Tibial nerve (tissue), 4 donors: ENCODE data around the gene LRFN2. TPM values are rescaled to one million over a fixed set of nuclear protein-coding genes. Genes with fewer than 3 reads are reported as not detected.
A peak's percentile ranks its signal among the peaks of the same experiment; 100 is the strongest.

Experiments
- DNase-seq, 2 donors: peaks; one replicate each; pipeline ENCODE4 v3.0.0-alpha.2; 2019; ENCODE audit warnings: low spot score in 2 of 2
- H3K27ac ChIP-seq, 4 donors: fragments of 200-600 bp; sonication (generic) in 3 of 4; one replicate each; pipeline ENCODE4 v1.5.1; 2017 to 2019; ENCODE audit warnings: mild to moderate bottlenecking in 1 of 4
- H3K27me3 ChIP-seq, 2 donors: fragments of 200-600 bp; sonication (generic) in 1 of 2; one replicate each; pipeline versions ENCODE4 v1.5.1 to v1.6.0; 2017 to 2019
- H3K36me3 ChIP-seq, 3 donors: fragments of 200-600 bp; sonication (generic); one replicate each; pipeline ENCODE4 v1.5.1; 2018 to 2019
- H3K4me1 ChIP-seq, 4 donors: fragments of 200-600 bp; sonication (generic) in 3 of 4; one replicate each; pipeline ENCODE4 v1.5.1; 2017 to 2019
- H3K4me3 ChIP-seq, 4 donors: fragments of 200-600 bp; sonication (generic) in 3 of 4; one replicate each; pipeline ENCODE4 v1.5.1; 2017 to 2019; ENCODE audit warnings: mild to moderate bottlenecking in 1 of 4, moderate library complexity in 1 of 4
- H3K9me3 ChIP-seq, 4 donors: fragments of 200-600 bp; sonication (generic) in 3 of 4; one replicate each; pipeline ENCODE4 v1.5.1; 2017 to 2019
- EP300 ChIP-seq, 2 donors: sonication (generic); formaldehyde crosslinking; IDR thresholded peaks; one replicate each; pipeline ENCODE4 v1.6.1; 2017; ENCODE audit warnings: antibody characterized with exemption in 2 of 2, mild to moderate bottlenecking in 1 of 2
- POLR2A ChIP-seq, 2 donors: fragments of 450-650 bp; IDR thresholded peaks; one replicate each; pipeline ENCODE4 v1.6.1; 2017; ENCODE audit warnings: antibody characterized with exemption in 2 of 2, mild to moderate bottlenecking in 2 of 2, moderate library complexity in 2 of 2
- WGBS, 2 donors: methylation state at CpG; one replicate each; pipeline ENCODE4 v1.1.5; 2018; 5-methylcytosine and 5-hydroxymethylcytosine counted together
- total RNA-seq, 4 donors: library from RNA; depleted of rRNA; stranded (reverse); fragments of >200 nt; gene quantifications; one replicate each; pipeline ENCODE4 v1.1.0, GENCODE V29; 2016
- TF ChIP-seq, protein P1 (sequence below), 5 experiments: fragments of 200-600 bp in 3 of 5; fragments of 450-650 bp in 2 of 5; sonication (generic) in 3 of 5; IDR thresholded peaks; one replicate each; pipeline ENCODE4 v1.5.1; 2016 to 2019; ENCODE audit warnings: antibody characterized with exemption in 5 of 5, mild to moderate bottlenecking in 3 of 5, moderate library complexity in 2 of 5

Gene LRFN2
- not detected for total RNA-seq

DNA sequence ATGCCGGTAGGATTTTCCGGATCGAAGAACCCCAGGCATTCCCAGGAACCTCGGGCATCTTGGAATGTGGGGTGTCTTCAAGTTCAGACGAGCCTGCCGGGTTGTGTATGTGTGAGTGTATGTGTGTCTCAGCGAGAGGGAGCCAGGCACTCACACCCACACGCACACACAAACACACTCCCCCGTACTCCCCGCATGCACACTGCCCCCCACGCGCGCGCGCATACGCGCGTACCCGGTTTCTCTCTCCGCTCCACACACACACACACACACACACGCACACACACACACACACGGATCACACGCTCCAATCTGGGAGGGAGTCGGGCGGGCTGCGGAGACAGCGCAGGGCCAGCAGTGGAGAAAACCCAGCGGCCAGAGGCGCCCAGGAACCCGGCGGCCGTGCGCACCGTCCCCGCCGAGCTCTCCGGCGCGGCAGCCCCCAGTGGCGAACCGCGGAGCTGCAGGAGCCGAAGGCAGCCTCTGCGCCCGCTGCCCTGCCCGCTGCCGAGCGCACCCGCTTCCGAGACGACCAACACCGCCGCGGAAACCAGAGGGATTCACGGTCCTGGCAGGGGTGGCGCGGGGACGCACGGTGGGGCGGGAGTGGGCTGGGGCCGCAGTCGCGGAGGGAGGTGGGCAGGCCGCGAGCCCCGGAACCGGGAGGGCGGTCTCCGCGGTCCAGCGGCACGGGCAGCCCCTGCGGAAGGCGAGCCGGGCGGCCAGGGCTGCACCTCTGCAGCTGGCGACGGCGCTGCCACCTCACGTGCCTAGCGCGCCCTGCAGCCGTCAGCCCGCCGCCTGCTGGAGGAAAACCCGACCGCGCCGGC lies at the start of gene LRFN2:
Gene LRFN2 (minus strand): TSS at position 125 of the 830 bp plus-strand sequence.
- Histone ChIP-seq H3K27ac (no peak within 1 kb of the TSS), H3K27me3 (peaks cover 0 to 59% of the 10 kb centered on the region in 2 donors), H3K4me1 (peaks cover 0 to 25% (median 17%) of the 10 kb centered on the region in 4 donors), H3K36me3 (no peaks in the 10 kb centered on the region), H3K9me3 (peaks cover 0 to 4% (median 0%) of the 10 kb centered on the region in 4 donors), H3K4me3 (peak within 1 kb of the TSS; percentile 23 to 58 (median 49))
- peak; percentile 29 to 30 for DNase-seq
- WGBS, 2 donors = 0 to 1% methylated on average over 42 to 63 of the region's 89 CpGs
- TF ChIP-seq, protein P1, sequence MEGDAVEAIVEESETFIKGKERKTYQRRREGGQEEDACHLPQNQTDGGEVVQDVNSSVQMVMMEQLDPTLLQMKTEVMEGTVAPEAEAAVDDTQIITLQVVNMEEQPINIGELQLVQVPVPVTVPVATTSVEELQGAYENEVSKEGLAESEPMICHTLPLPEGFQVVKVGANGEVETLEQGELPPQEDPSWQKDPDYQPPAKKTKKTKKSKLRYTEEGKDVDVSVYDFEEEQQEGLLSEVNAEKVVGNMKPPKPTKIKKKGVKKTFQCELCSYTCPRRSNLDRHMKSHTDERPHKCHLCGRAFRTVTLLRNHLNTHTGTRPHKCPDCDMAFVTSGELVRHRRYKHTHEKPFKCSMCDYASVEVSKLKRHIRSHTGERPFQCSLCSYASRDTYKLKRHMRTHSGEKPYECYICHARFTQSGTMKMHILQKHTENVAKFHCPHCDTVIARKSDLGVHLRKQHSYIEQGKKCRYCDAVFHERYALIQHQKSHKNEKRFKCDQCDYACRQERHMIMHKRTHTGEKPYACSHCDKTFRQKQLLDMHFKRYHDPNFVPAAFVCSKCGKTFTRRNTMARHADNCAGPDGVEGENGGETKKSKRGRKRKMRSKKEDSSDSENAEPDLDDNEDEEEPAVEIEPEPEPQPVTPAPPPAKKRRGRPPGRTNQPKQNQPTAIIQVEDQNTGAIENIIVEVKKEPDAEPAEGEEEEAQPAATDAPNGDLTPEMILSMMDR (IDR thresholded peaks at IDR 0.05) = peak; percentile 52 to 86 (median 83)
- TF ChIP-seq EP300 (IDR thresholded peaks at IDR 0.05) = no peak
- TF ChIP-seq POLR2A (IDR thresholded peaks at IDR 0.05) = no peak

DNA sequence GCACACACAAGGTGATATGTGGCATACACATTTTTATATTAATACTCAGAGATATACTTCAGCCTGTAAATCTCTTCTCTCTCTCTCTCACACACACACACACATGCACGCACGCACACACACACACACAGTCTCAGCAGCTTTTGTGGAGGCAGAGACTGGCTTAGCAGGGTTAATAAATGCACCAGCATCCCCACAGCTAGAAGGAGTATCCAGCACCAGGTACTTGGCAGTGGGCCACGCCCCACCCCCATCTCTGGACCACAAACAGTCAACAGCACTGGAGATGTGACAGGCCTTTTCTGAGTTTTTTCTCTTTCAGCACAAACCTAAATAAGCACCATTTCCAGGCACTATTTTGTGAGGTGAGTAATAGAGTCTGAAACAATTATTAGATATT lies 47.3 kb upstream of the LRFN2 start:
- WGBS, 2 donors = 79 to 85% methylated on average over 3 of the region's 3 CpGs

DNA sequence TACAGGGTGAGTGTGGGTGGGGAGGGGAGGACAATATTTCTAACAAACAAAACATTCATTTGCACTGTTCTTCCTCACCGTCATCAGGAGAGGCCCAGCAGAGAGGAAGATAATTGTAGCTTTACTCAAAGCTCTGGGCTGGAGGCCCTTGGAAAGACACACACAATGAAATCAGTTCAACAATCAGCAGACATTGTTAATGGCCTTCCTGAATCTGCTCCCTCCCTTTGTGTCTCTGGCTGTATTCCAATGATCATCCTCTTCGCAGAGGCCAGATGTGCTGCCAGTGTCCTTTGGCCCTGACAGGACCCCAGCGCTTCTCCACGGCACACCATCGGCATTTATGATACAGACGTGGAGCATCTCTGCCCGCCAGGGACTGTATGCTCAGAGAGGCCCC lies 44.6 kb upstream of the LRFN2 start:
- Histone ChIP-seq H3K27ac (no peak overlapping the region), H3K9me3 (no peaks in the 10 kb centered on the region)
- no peak for DNase-seq

More for the DNA sequence above, 47.3 kb upstream of the LRFN2 start:
- Histone ChIP-seq H3K4me1 (no peaks in the 10 kb centered on the region), H3K27ac (no peak overlapping the region), H3K27me3 (no peaks in the 10 kb centered on the region), H3K9me3 (no peaks in the 10 kb centered on the region), H3K4me3 (no peak overlapping the region), H3K36me3 (no peaks in the 10 kb centered on the region)
- DNase-seq = no peak
- no peak for TF ChIP-seq POLR2A (IDR thresholded peaks at IDR 0.05)
- TF ChIP-seq, protein P1 (IDR thresholded peaks at IDR 0.05) = no peak
- TF ChIP-seq EP300 (IDR thresholded peaks at IDR 0.05) = no peak

DNA sequence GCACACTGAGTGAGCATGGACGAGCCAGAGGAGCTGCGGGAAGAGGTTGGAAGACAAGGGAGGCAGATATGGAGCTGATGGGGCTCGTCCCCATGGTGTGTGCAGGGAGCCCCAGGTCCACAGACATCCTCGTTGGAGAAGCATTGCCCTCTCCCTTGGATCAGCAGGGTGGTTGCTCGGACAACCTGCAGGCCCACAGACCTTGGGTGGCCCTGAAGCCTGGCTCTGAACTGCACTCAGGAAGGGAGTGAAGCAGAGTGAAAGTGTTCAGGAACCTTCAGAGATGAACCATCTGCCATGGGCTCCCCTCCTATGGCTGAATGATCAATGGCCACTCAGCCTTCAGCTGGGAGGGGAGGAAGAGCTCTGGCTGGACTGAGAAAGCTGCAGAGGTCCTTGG lies 43.3 kb upstream of the LRFN2 start:
- WGBS, 2 donors = 69 to 86% methylated on average over 5 of the region's 5 CpGs
- Histone ChIP-seq H3K4me3 (no peak overlapping the region), H3K4me1 (no peaks in the 10 kb centered on the region), H3K36me3 (no peaks in the 10 kb centered on the region), H3K9me3 (no peaks in the 10 kb centered on the region), H3K27ac (no peak overlapping the region), H3K27me3 (no peaks in the 10 kb centered on the region)
- TF ChIP-seq, protein P1 (IDR thresholded peaks at IDR 0.05) = no peak
- TF ChIP-seq POLR2A (IDR thresholded peaks at IDR 0.05) = no peak
- TF ChIP-seq EP300 (IDR thresholded peaks at IDR 0.05) = no peak
- DNase-seq = no peak

More for the DNA sequence above, 44.6 kb upstream of the LRFN2 start:
- no peaks in the 10 kb centered on the region for H3K36me3 ChIP-seq
- H3K4me1 ChIP-seq = no peaks in the 10 kb centered on the region
- H3K27me3 ChIP-seq = no peaks in the 10 kb centered on the region
- no peak overlapping the region for H3K4me3 ChIP-seq
- WGBS, 2 donors = 35 to 38% methylated on average over 6 to 7 of the region's 7 CpGs
- TF ChIP-seq POLR2A (IDR thresholded peaks at IDR 0.05) = no peak
- TF ChIP-seq, protein P1 (IDR thresholded peaks at IDR 0.05) = no peak
- no peak for TF ChIP-seq EP300 (IDR thresholded peaks at IDR 0.05)

DNA sequence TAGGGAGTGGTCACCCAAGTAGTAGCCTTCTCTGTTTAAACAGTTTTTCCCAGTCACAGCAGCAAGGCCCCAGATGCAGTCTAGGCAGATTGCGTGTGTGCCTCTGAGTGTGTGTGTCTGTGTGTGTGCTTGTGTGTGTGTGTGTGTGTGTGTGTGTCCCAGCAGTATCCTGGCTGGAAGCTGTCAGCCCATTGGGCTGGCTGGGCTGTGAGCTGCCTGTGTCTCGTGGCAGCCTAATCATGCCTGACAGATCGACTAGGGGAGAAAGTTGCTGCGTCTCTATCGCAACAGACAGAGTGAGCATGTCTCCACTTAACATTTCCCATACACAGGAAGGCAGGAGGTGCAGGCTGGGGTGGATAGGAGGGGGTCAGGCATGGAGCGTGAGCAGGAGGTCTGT lies 42.9 kb upstream of the LRFN2 start:
- Histone ChIP-seq H3K27ac (no peak overlapping the region), H3K4me1 (no peaks in the 10 kb centered on the region), H3K27me3 (no peaks in the 10 kb centered on the region), H3K36me3 (no peaks in the 10 kb centered on the region), H3K9me3 (no peaks in the 10 kb centered on the region), H3K4me3 (no peak overlapping the region)
- 72 to 86% methylated on average over 6 of the region's 6 CpGs for WGBS, 2 donors
- TF ChIP-seq, protein P1 (IDR thresholded peaks at IDR 0.05) = no peak
- TF ChIP-seq EP300 (IDR thresholded peaks at IDR 0.05) = no peak
- TF ChIP-seq POLR2A (IDR thresholded peaks at IDR 0.05) = no peak
- no peak for DNase-seq
